ENCODE results near the gene INCA1.

INCA1 gene

DNA sequence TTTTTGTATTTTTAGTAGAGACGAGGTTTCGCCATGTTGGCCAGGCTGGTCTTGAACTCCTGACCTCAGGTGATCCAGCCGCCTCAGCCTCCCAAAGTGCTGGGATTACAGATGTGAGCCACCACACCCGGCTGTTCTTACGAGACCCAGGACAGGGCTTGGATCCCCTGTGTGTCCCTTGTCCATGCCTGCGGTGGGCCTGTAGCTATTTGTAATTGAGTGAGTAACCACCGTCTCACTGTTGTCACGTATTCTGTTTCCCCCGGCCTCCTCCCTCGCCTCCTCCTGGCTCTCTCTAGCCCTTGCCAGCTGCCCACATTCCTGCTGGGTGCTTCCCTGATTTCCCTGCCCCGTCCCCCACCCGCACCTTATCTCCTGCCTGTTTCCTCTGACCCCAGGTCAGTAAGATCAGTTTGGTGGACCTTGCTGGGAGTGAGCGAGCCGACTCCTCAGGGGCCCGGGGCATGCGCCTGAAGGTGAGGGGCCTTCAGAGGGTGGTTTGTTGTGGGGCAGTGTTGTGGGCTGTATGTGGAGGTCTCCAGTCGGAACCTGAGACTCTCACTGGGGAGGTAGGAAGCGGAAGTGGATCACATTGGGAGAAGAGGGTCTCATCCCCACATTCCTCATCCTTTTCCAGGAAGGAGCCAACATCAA, 6.0 kb upstream of the INCA1 start:
- H3K27ac ChIP-seq (replicated peaks): no peak overlapping the region
- TF ChIP-seq, protein P1, sequence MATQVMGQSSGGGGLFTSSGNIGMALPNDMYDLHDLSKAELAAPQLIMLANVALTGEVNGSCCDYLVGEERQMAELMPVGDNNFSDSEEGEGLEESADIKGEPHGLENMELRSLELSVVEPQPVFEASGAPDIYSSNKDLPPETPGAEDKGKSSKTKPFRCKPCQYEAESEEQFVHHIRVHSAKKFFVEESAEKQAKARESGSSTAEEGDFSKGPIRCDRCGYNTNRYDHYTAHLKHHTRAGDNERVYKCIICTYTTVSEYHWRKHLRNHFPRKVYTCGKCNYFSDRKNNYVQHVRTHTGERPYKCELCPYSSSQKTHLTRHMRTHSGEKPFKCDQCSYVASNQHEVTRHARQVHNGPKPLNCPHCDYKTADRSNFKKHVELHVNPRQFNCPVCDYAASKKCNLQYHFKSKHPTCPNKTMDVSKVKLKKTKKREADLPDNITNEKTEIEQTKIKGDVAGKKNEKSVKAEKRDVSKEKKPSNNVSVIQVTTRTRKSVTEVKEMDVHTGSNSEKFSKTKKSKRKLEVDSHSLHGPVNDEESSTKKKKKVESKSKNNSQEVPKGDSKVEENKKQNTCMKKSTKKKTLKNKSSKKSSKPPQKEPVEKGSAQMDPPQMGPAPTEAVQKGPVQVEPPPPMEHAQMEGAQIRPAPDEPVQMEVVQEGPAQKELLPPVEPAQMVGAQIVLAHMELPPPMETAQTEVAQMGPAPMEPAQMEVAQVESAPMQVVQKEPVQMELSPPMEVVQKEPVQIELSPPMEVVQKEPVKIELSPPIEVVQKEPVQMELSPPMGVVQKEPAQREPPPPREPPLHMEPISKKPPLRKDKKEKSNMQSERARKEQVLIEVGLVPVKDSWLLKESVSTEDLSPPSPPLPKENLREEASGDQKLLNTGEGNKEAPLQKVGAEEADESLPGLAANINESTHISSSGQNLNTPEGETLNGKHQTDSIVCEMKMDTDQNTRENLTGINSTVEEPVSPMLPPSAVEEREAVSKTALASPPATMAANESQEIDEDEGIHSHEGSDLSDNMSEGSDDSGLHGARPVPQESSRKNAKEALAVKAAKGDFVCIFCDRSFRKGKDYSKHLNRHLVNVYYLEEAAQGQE (IDR thresholded peaks at IDR 0.05; ENCODE audit: insufficient replicate concordance, low read depth): no peak
- TF ChIP-seq, protein P2, sequence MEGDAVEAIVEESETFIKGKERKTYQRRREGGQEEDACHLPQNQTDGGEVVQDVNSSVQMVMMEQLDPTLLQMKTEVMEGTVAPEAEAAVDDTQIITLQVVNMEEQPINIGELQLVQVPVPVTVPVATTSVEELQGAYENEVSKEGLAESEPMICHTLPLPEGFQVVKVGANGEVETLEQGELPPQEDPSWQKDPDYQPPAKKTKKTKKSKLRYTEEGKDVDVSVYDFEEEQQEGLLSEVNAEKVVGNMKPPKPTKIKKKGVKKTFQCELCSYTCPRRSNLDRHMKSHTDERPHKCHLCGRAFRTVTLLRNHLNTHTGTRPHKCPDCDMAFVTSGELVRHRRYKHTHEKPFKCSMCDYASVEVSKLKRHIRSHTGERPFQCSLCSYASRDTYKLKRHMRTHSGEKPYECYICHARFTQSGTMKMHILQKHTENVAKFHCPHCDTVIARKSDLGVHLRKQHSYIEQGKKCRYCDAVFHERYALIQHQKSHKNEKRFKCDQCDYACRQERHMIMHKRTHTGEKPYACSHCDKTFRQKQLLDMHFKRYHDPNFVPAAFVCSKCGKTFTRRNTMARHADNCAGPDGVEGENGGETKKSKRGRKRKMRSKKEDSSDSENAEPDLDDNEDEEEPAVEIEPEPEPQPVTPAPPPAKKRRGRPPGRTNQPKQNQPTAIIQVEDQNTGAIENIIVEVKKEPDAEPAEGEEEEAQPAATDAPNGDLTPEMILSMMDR (IDR thresholded peaks at IDR 0.05; ENCODE audit: insufficient read depth, low read length): no peak
- TF ChIP-seq SPI1 (IDR thresholded peaks at IDR 0.05; ENCODE audit: borderline replicate concordance, low read depth) (no peak), POLR2AphosphoS5 (IDR thresholded peaks at IDR 0.05; ENCODE audit: low read depth) (no peak), GABPA (IDR thresholded peaks at IDR 0.05; ENCODE audit: low read depth) (no peak)
- no peak for DNase-seq (ENCODE audit: low read depth in 1 of 2, low spot score in 1 of 2)
- H3K4me3 ChIP-seq (replicated peaks; ENCODE audit: insufficient read depth, low read length): no peak overlapping the region
- H3K27me3 ChIP-seq (ENCODE audit: insufficient read depth, poor library complexity, severe bottlenecking): no peaks in the 10 kb centered on the region

DNA sequence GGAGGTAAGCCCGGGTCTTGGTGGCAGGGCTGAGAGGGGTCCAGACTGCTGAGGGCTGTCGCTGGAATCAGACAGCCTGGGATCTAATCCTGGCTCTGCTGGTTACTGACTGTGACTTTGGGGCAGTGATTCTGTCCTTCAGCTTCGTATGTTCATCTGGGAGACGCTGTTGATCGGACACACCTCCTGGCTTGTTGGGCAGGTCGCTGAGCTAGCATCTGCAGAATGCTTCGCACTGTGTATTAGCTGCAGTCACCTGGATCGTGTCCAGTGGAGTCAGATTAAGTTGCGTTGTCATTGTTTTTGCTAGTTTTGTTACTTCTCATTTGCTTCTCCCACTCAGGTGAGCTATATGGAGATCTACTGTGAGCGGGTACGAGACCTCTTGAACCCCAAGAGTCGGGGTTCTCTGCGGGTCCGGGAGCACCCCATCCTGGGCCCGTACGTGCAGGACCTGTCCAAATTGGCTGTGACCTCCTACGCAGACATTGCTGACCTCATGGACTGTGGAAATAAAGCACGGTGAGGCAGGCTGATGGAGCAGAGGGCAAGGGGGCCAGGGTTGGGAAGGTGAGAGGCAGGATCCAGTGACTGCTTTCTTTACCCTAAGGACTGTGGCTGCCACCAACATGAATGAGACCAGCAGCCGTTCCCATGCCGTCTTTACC, 4.9 kb upstream of the INCA1 start:
- TF ChIP-seq, protein P2 (IDR thresholded peaks at IDR 0.05; ENCODE audit: insufficient read depth, low read length): no peak
- TF ChIP-seq SPI1 (IDR thresholded peaks at IDR 0.05; ENCODE audit: borderline replicate concordance, low read depth) (no peak), POLR2AphosphoS5 (IDR thresholded peaks at IDR 0.05; ENCODE audit: low read depth) (no peak), GABPA (IDR thresholded peaks at IDR 0.05; ENCODE audit: low read depth) (no peak)
- TF ChIP-seq, protein P1 (IDR thresholded peaks at IDR 0.05; ENCODE audit: insufficient replicate concordance, low read depth): no peak
- Histone ChIP-seq H3K27me3 (ENCODE audit: insufficient read depth, poor library complexity, severe bottlenecking) (no peaks in the 10 kb centered on the region), H3K27ac (replicated peaks) (no peak overlapping the region), H3K4me3 (replicated peaks; ENCODE audit: insufficient read depth, low read length) (no peak overlapping the region)
- DNase-seq (ENCODE audit: low read depth in 1 of 2, low spot score in 1 of 2): no peak

DNA sequence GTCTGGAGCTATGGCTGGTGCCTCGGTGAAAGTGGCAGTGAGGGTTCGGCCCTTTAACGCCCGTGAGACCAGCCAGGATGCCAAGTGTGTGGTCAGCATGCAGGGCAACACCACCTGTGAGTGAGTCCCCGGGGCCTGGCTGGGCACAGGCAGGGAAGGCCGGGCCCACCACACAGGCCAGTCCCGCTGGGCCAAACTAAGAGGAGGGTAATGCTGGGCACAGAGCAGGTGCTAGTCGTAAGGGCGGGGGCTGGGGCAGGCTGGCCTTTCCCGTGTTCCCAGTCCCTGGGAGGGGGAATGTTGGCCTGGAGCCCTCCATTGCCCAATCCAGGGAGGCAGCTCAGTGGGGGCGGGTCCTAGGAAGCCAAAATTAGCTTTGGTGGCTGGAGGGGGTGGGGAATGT, 2.9 kb upstream of the INCA1 start:
- Histone ChIP-seq H3K27me3 (ENCODE audit: insufficient read depth, poor library complexity, severe bottlenecking) (no peaks in the 10 kb centered on the region), H3K27ac (replicated peaks) (no peak overlapping the region), H3K4me3 (replicated peaks; ENCODE audit: insufficient read depth, low read length) (no peak overlapping the region)
- DNase-seq (ENCODE audit: low read depth in 1 of 2, low spot score in 1 of 2): no peak
- TF ChIP-seq, protein P2 (IDR thresholded peaks at IDR 0.05; ENCODE audit: insufficient read depth, low read length): no peak
- TF ChIP-seq, protein P1 (IDR thresholded peaks at IDR 0.05; ENCODE audit: insufficient replicate concordance, low read depth): no peak
- TF ChIP-seq SPI1 (IDR thresholded peaks at IDR 0.05; ENCODE audit: borderline replicate concordance, low read depth) (no peak), POLR2AphosphoS5 (IDR thresholded peaks at IDR 0.05; ENCODE audit: low read depth) (no peak), GABPA (IDR thresholded peaks at IDR 0.05; ENCODE audit: low read depth) (no peak)
